ENCODE data around the gene ITSN1. TPM values are rescaled to one million over a fixed set of nuclear protein-coding genes. Genes with fewer than 3 reads are reported as not detected.

The ITSN1 gene
- total RNA-seq, 2 experiments from 2014 or later = 1.6 to 1.7 TPM

DNA sequence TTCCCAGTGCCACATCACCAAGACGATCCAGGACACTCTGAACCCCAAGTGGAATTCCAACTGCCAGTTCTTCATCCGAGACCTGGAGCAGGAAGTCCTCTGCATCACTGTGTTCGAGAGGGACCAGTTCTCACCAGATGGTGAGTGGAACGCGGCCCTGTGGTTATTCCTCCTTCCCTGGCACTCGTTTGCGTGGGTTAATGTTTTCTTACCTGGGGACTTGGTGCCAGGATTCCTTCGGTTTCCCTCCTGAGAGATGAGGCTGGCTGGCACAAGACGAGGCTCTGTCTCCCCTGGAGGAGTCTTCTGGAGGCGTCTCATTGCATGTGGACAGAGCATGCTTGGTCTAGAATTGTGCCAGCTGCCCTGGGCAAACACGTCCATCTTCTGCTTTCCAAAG is 244.0 kb downstream of the ITSN1 start:
- Mint-ChIP-seq H3K36me3 (ENCODE audit: low read depth) (no peaks in the 10 kb centered on the region), H3K4me1 (ENCODE audit: low read depth) (no peaks in the 10 kb centered on the region), H3K27ac (no peak overlapping the region), H3K4me3 (no peak overlapping the region), H3K9me3 (ENCODE audit: insufficient read depth) (no peaks in the 10 kb centered on the region), H3K27me3 (ENCODE audit: low read depth) (peaks cover 3% of the 10 kb centered on the region)
- POLR2A ChIA-PET = no interaction called here
- ATAC-seq = no peak
- no peak for DNase-seq
- CTCF ChIA-PET = no interaction called here

DNA sequence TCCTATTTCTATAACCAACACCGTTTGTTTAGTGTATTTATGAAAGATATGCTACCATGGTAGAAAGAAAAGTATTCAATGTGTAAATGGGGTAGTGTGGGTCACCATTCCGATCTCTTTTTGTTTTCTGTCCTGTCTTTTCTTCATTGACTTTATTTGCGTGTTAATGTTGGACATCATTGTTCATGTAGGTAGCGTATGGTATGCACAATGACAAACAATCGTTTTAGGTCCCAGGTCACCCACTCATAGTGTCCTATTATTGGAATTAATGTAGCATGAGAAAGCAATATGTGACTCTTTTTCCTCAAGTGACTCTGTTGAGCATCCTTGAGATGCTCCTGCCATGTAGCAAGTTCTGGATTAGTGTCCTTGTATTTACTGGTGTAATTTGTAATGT is 247.9 kb downstream of the ITSN1 start:
- ATAC-seq (no peak), DNase-seq (no peak)
- Mint-ChIP-seq H3K27me3 (ENCODE audit: low read depth) (peaks cover 2% of the 10 kb centered on the region), H3K27ac (no peak overlapping the region), H3K4me3 (no peak overlapping the region), H3K4me1 (ENCODE audit: low read depth) (peaks cover 8% of the 10 kb centered on the region), H3K9me3 (ENCODE audit: insufficient read depth) (no peaks in the 10 kb centered on the region), H3K36me3 (ENCODE audit: low read depth) (no peaks in the 10 kb centered on the region)
- CTCF ChIA-PET = no interaction called here
- POLR2A ChIA-PET = interaction anchor here (0.6 kb wide), 1 partner anchor 900 kb away, joined by 4 read pairs; no protein-coding TSS in a partner anchor

DNA sequence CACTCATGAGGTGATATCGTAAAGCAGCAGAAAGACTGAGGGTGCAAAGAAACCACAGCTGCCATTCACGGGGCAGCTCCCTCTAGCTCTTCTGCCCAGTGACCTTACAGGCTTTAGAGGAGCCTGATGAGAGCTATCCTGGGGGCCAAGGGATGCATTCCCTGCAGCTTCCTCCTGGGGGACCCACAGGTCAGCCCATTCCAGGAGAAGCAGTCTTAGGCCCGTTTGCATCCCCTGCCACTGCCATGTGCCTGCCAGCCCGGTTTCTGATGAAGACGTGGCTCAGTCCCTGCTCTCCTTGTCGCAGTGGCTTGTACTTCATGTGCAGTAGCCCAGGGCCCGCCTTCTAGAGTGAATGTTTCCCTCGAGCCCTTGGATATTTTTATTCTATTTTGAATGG is 250.6 kb downstream of the ITSN1 start:
- ATAC-seq = no peak
- Mint-ChIP-seq H3K27ac (no peak overlapping the region), H3K4me3 (no peak overlapping the region), H3K27me3 (ENCODE audit: low read depth) (peaks cover 2% of the 10 kb centered on the region), H3K36me3 (ENCODE audit: low read depth) (no peaks in the 10 kb centered on the region), H3K9me3 (ENCODE audit: insufficient read depth) (no peaks in the 10 kb centered on the region), H3K4me1 (ENCODE audit: low read depth) (peaks cover 14% of the 10 kb centered on the region)
- ChIA-PET CTCF (interaction anchor here (1.0 to 1.5 kb wide), 2 partner anchors 32 to 455 kb away, joined by 3 read pairs; no protein-coding TSS in a partner anchor), POLR2A (interaction anchor here (0.6 kb wide), 2 partner anchors 88 to 171 kb away, joined by 3 read pairs; no protein-coding TSS in a partner anchor)
- DNase-seq = no peak

DNA sequence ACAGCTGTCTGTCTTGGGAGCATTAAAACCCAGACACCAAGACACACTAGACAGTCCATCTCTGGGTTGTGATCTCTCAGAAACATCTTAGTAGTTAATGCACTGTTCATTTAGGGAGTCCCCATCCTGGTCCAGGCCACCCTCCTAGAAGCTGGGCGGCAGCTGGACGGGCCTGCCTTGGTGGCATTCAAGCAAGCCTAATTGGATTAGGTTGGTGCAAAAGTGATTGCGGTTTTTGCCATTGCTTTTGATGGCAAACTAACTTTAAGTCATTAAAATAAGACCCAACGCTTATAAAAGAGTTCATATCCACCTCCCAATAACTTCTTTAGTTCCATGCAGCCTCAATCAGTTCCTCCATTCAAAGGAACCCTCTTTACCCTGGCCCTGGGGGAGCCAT is 251.6 kb downstream of the ITSN1 start:
- POLR2A ChIA-PET = interaction anchor here (0.7 kb wide), 1 partner anchor 31 kb away, joined by 3 read pairs; no protein-coding TSS in a partner anchor
- no peaks in the 10 kb centered on the region for H3K36me3 Mint-ChIP-seq (ENCODE audit: low read depth)

DNA sequence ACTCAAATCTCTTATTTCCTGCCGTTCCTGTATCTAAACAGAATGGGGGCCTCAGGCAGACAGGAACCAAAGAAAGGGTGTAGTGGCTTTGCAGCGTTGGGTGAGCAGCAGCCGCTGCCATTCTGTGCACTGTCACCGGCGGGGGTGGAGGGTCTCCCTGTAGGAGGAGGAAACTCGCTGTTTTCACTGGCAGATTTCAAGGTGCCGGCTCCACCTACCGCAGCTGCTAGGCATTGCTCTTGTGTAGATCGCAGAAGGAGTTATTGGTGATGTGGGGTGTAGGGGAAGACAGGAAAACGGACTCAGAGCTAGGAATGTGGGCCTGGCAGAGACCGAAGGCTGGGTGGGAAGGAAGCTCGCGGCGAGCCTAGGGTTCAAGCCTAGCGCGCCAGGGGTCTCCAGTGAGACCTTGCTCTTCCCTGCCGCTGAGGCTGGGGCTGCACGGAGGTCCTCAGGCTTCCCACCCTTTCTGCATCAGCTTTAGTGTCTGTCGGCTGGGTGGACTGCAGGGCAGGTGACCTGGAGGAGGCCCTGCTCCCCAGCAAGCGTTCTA is 252.5 kb downstream of the ITSN1 start:
- Mint-ChIP-seq H3K36me3 (ENCODE audit: low read depth) (peaks cover 3% of the 10 kb centered on the region), H3K4me3 (peak overlapping the region; percentile 50), H3K9me3 (ENCODE audit: insufficient read depth) (no peaks in the 10 kb centered on the region), H3K27ac (no peak overlapping the region), H3K4me1 (ENCODE audit: low read depth) (peaks cover 17% of the 10 kb centered on the region), H3K27me3 (ENCODE audit: low read depth) (peaks cover 2% of the 10 kb centered on the region)
- ATAC-seq = peak; percentile 83
- peak; percentile 70 for DNase-seq
- ChIA-PET POLR2A (interaction anchor here (0.6 kb wide), 1 partner anchor 708 kb away, joined by 3 read pairs; no protein-coding TSS in a partner anchor), CTCF (interaction anchor here (0.7 to 1.5 kb wide), 6 partner anchors 25 to 473 kb away, joined by 3 to 6 read pairs (median 3); no protein-coding TSS in a partner anchor)

More for the DNA sequence above, 251.6 kb downstream of the ITSN1 start:
- H3K9me3 Mint-ChIP-seq (ENCODE audit: insufficient read depth) = no peaks in the 10 kb centered on the region
- CTCF ChIA-PET = interaction anchor here (0.9 to 1.5 kb wide), 2 partner anchors 220 to 288 kb away, joined by 3 to 6 read pairs; no protein-coding TSS in a partner anchor
- peaks cover 2% of the 10 kb centered on the region for H3K27me3 Mint-ChIP-seq (ENCODE audit: low read depth)
- H3K4me3 Mint-ChIP-seq = no peak overlapping the region
- no peak for ATAC-seq
- H3K4me1 Mint-ChIP-seq (ENCODE audit: low read depth) = peaks cover 14% of the 10 kb centered on the region
- no peak overlapping the region for H3K27ac Mint-ChIP-seq
- no peak for DNase-seq

DNA sequence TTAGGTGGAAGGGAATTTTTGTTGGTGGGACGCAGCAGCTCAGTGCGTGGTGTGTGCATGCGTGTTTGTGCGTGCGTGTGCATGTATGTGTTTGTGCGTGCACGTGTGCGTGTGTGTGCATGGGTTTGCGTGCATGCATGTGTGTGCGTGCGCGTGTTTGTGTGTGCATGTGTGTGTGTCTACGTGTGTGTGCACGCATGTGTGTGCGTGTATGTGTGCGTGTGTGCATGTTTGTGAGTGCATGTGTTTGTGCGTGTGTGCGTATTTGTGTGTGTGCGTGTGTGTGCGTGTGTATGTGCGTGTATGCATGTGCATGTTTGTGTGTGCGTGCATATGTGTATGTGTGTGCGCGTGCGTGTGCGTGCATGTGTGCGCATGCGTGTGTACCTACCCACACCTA is 253.1 kb downstream of the ITSN1 start:
- peaks cover 20% of the 10 kb centered on the region for H3K4me1 Mint-ChIP-seq (ENCODE audit: low read depth)
- ChIA-PET CTCF (interaction anchor here (0.7 to 1.5 kb wide), 5 partner anchors 26 to 472 kb away, joined by 3 to 6 read pairs (median 3); no protein-coding TSS in a partner anchor), POLR2A (interaction anchor here (0.6 kb wide), 1 partner anchor 707 kb away, joined by 3 read pairs; no protein-coding TSS in a partner anchor)
- H3K27ac Mint-ChIP-seq = no peak overlapping the region
- H3K27me3 Mint-ChIP-seq (ENCODE audit: low read depth) = peaks cover 2% of the 10 kb centered on the region
- no peaks in the 10 kb centered on the region for H3K9me3 Mint-ChIP-seq (ENCODE audit: insufficient read depth)
- no peak overlapping the region for H3K4me3 Mint-ChIP-seq
- no peak for DNase-seq
- peaks cover 5% of the 10 kb centered on the region for H3K36me3 Mint-ChIP-seq (ENCODE audit: low read depth)
- no peak for ATAC-seq

DNA sequence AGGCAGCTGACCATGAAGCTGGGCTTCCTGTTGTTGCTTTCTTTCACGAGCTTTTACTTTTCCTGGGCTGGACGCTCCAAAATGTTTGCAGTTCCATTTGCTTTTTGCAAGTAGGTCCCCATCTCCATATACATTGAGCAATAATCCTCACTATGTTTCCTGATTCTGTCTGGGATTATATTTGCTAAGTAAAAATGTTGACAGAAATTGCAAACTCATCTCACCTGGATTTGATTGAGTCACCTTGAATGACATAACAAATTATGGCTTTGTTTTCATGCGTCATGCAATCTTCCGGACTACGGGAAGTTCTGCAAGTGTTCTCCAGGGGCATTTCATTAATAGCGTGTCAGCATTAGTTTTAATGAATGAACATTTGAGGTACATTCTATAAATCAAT is 254.4 kb downstream of the ITSN1 start:
- ChIA-PET CTCF (interaction anchor here (0.8 to 1.0 kb wide), 2 partner anchors 16 to 307 kb away, joined by 3 read pairs; no protein-coding TSS in a partner anchor), POLR2A (no interaction called here)

DNA sequence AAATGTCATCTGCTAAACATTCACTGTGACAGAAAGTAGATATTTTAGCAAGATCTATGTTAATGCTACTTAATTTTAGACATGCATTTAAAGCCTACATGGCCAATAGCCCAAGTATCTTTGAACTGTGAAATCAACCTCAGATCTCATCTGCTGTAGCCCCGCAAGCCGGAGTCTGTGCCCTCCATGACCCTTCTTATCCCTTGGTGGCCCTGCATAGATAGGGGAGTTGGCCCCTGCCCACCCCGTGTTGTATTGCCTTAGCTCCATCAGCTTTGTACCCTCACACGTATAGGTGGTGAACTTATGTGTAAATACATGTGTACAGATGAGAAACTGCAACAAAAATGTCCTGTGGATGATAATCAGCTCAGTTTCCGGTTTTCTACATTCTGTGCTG is 254.8 kb downstream of the ITSN1 start:
- Mint-ChIP-seq H3K36me3 (ENCODE audit: low read depth) (peaks cover 11% of the 10 kb centered on the region), H3K4me1 (ENCODE audit: low read depth) (peaks cover 27% of the 10 kb centered on the region), H3K27me3 (ENCODE audit: low read depth) (peaks cover 2% of the 10 kb centered on the region), H3K4me3 (no peak overlapping the region), H3K9me3 (ENCODE audit: insufficient read depth) (no peaks in the 10 kb centered on the region), H3K27ac (no peak overlapping the region)
- ChIA-PET CTCF (no interaction called here), POLR2A (no interaction called here)
- DNase-seq = no peak
- ATAC-seq = no peak

More for the DNA sequence above, 254.4 kb downstream of the ITSN1 start:
- no peak overlapping the region for H3K4me3 Mint-ChIP-seq
- H3K9me3 Mint-ChIP-seq (ENCODE audit: insufficient read depth) = no peaks in the 10 kb centered on the region
- no peak overlapping the region for H3K27ac Mint-ChIP-seq
- H3K4me1 Mint-ChIP-seq (ENCODE audit: low read depth) = peaks cover 25% of the 10 kb centered on the region
- H3K36me3 Mint-ChIP-seq (ENCODE audit: low read depth) = peaks cover 9% of the 10 kb centered on the region
- peaks cover 2% of the 10 kb centered on the region for H3K27me3 Mint-ChIP-seq (ENCODE audit: low read depth)
- ATAC-seq = no peak
- DNase-seq = no peak

DNA sequence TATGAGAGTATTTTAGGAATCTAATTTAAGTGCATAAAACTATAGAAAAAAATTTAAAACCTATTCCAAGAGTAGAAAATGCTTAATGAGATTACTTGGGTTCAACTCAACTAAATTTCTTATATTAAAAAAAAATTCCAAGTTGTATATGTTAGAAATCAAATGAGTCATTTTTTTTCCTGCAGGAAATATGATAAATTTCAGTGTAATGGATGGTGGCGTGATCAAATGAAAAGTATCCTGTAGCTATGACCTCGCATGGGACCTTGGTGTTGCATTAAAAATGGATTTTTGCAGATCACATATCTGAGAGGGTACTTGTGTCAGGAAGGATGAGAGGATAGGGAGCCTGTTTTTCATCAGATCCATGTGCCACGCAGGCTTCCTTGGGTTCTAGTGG is 255.4 kb downstream of the ITSN1 start:
- ChIA-PET POLR2A (no interaction called here), CTCF (no interaction called here)
- peaks cover 2% of the 10 kb centered on the region for H3K27me3 Mint-ChIP-seq (ENCODE audit: low read depth)
- peaks cover 16% of the 10 kb centered on the region for H3K36me3 Mint-ChIP-seq (ENCODE audit: low read depth)
- no peak overlapping the region for H3K4me3 Mint-ChIP-seq
- no peaks in the 10 kb centered on the region for H3K9me3 Mint-ChIP-seq (ENCODE audit: insufficient read depth)
- no peak overlapping the region for H3K27ac Mint-ChIP-seq
- H3K4me1 Mint-ChIP-seq (ENCODE audit: low read depth) = peaks cover 32% of the 10 kb centered on the region
- ATAC-seq (no peak), DNase-seq (no peak)

DNA sequence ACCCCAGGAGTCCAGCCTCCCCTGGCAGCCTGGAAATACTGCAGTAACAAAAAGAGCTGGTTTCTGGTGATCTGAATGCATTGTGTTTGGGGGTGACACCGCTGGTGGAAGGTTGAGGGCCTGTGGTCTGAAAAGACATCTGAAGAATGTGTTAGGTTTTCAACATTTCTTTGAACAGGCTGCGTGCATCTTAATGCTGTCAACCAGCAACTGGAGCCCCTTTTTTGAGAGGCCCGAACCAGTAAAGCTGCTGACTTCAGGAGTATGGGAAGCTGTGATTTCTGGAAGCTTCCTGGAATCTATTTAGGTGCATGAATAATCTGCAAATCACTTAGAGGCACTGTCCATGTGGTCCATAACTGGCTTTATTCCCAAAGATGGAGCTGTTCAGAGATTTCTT is 256.3 kb downstream of the ITSN1 start:
- DNase-seq = no peak
- no peaks in the 10 kb centered on the region for H3K9me3 Mint-ChIP-seq (ENCODE audit: insufficient read depth)
- CTCF ChIA-PET = no interaction called here
- POLR2A ChIA-PET = no interaction called here
- H3K27ac Mint-ChIP-seq = no peak overlapping the region
- peaks cover 2% of the 10 kb centered on the region for H3K27me3 Mint-ChIP-seq (ENCODE audit: low read depth)
- H3K4me1 Mint-ChIP-seq (ENCODE audit: low read depth) = peaks cover 33% of the 10 kb centered on the region
- peaks cover 25% of the 10 kb centered on the region for H3K36me3 Mint-ChIP-seq (ENCODE audit: low read depth)
- no peak overlapping the region for H3K4me3 Mint-ChIP-seq
- no peak for ATAC-seq

DNA sequence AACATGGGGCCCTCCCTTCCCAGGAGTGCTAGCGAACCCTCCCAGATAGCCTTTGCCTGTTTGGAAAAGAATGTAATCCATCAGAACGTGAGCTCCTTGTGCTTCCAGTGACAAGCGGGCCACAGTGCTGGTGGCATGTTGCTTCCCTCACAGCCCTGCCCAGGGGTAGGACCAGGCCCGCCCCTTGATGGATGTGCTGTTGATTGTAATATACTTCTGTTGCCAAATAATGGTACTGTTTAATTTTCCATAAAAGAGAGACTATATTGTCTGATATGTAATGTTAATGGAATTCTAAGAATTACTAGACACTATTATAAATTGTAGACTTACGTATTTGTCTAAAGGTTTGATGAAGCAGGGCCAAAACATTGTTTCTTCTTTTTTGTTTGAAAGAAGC is 256.9 kb downstream of the ITSN1 start:
- ATAC-seq (no peak), DNase-seq (no peak)
- Mint-ChIP-seq H3K4me1 (ENCODE audit: low read depth) (peaks cover 33% of the 10 kb centered on the region), H3K27me3 (ENCODE audit: low read depth) (peaks cover 2% of the 10 kb centered on the region), H3K4me3 (no peak overlapping the region), H3K36me3 (ENCODE audit: low read depth) (peaks cover 27% of the 10 kb centered on the region), H3K9me3 (ENCODE audit: insufficient read depth) (no peaks in the 10 kb centered on the region), H3K27ac (no peak overlapping the region)
- ChIA-PET CTCF (no interaction called here), POLR2A (no interaction called here)

DNA sequence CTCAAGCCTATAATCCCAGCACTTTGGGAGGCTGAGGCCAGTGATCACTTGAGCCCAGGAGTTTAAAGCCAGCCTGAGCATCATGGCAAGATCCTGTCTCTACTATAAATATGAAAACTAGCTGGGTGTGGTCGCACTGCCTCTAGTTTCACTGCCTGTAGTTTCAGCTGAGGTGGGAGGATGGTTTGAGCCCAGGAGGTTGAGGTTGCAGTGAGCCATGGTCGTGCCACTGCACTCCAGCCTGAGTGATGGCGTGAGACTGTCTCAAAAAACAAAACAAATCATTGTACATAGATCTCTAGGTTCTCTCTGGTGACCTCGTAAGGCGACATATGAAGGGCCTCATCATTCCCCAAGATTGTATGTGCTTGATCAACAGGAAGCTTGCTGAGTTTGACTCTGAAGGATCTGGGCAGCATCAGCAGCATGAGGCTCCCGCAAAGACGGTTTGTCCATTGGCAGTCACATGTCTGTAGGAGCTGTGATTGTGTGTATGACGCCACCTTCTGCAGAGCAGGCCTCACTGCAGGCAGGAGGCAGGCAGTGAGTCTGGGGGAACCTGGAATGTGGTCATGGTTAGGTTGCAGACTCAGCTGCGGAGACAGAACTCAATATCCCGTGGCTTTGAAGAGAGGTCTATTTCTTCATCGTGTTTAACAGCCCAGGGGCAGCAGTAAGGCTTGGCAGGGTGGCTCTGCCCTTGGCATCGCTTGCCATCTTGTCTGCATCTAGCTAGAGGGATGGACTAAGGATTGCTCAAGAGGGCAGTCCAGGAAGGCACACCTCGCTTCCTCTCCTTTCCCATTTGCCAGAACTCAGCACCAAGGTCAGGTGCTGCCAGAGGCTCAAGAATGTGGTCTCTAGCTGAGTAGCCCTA is 259.3 kb downstream of the ITSN1 start:
- Mint-ChIP-seq H3K27ac (no peak overlapping the region), H3K4me1 (ENCODE audit: low read depth) (peaks cover 19% of the 10 kb centered on the region), H3K36me3 (ENCODE audit: low read depth) (peaks cover 46% of the 10 kb centered on the region), H3K27me3 (ENCODE audit: low read depth) (no peaks in the 10 kb centered on the region), H3K9me3 (ENCODE audit: insufficient read depth) (no peaks in the 10 kb centered on the region), H3K4me3 (no peak overlapping the region)
- ChIA-PET POLR2A (interaction anchor here (0.5 to 1.0 kb wide), 2 partner anchors 14 to 46 kb away, joined by 3 read pairs; partner anchors contain the start of gene ATP5PO), CTCF (interaction anchor here (1.0 kb wide), 1 partner anchor 446 kb away, joined by 3 read pairs; no protein-coding TSS in a partner anchor)
- DNase-seq (no peak), ATAC-seq (peak; percentile 27)
